ENCODE data around the gene RNF223. TPM values are rescaled to one million over a fixed set of nuclear protein-coding genes. Genes with fewer than 3 reads are reported as not detected.
A peak's percentile ranks its signal among the peaks of the same experiment; 100 is the strongest.

The RNF223 gene
- total RNA-seq, 1 donor from 2014 or later = not detected

GRCh38 chr1:1055841-1056736, 18.0 kb downstream of the RNF223 start:
- H3K4me3 Mint-ChIP-seq = peak overlapping the region; percentile 47
- TF ChIP-seq CTCF (IDR thresholded peaks at IDR 0.05) = no peak
- Histone ChIP-seq H4K20me1 (ENCODE audit: low read depth) (peaks cover 15% of the 10 kb centered on the region), H3K9me3 (ENCODE audit: low read depth) (no peaks in the 10 kb centered on the region), H3K4me2 (no peak overlapping the region), H2AFZ (replicated peaks) (no peak overlapping the region), H3K27me3 (peaks cover 44% of the 10 kb centered on the region), H3K9ac (no peak overlapping the region), H3F3A (ENCODE audit: low read depth) (peaks cover 6% of the 10 kb centered on the region), H3K4me3 (no peak overlapping the region), H3K27ac (no peak overlapping the region), H3K4me1 (peaks cover 13% of the 10 kb centered on the region), H3K79me2 (ENCODE audit: low read depth) (no peaks in the 10 kb centered on the region), H3K36me3 (no peaks in the 10 kb centered on the region)
- H3K27ac Mint-ChIP-seq = peak overlapping the region; percentile 57
- DNase-seq (ENCODE audit: low spot score) = no peak
- H3K9me3 Mint-ChIP-seq = no peaks in the 10 kb centered on the region
- H3K36me3 Mint-ChIP-seq = peaks cover 11% of the 10 kb centered on the region
- peaks cover 19% of the 10 kb centered on the region for H3K27me3 Mint-ChIP-seq (ENCODE audit: insufficient read depth, low read depth)
- peaks cover 16% of the 10 kb centered on the region for H3K4me1 Mint-ChIP-seq

- peaks cover 6% of the 10 kb centered on the region for H3F3A ChIP-seq (ENCODE audit: low read depth)
- no peak for TF ChIP-seq CTCF (IDR thresholded peaks at IDR 0.05)
- TF ChIP-seq EZH2phosphoT487 (IDR thresholded peaks at IDR 0.05) = no peak
- TF ChIP-seq EZH2 (IDR thresholded peaks at IDR 0.05) = no peak
- no peak for DNase-seq (ENCODE audit: low spot score)
- no peaks in the 10 kb centered on the region for H3K9me3 ChIP-seq (ENCODE audit: low read depth)
- Mint-ChIP-seq H3K9me3 (no peaks in the 10 kb centered on the region), H3K4me3 (no peak overlapping the region), H3K27ac (no peak overlapping the region), H3K36me3 (peaks cover 13% of the 10 kb centered on the region), H3K27me3 (ENCODE audit: insufficient read depth, low read depth) (peaks cover 14% of the 10 kb centered on the region), H3K4me1 (peaks cover 13% of the 10 kb centered on the region)
- H3K9ac ChIP-seq = no peak overlapping the region
- H2AFZ ChIP-seq (replicated peaks) = no peak overlapping the region
- peaks cover 13% of the 10 kb centered on the region for H3K4me1 ChIP-seq
- peaks cover 32% of the 10 kb centered on the region for H3K27me3 ChIP-seq
- H3K4me2 ChIP-seq = no peak overlapping the region
- no peak overlapping the region for H3K27ac ChIP-seq
- no peaks in the 10 kb centered on the region for H3K36me3 ChIP-seq
- no peaks in the 10 kb centered on the region for H3K79me2 ChIP-seq (ENCODE audit: low read depth)
- H4K20me1 ChIP-seq (ENCODE audit: low read depth) = peaks cover 7% of the 10 kb centered on the region
- H3K4me3 ChIP-seq = no peak overlapping the region
These were observed 19.1 kb downstream of the RNF223 start for GRCh38 chr1:1054971-1055370.

- no peak overlapping the region for H3K27ac Mint-ChIP-seq
- Histone ChIP-seq H3F3A (ENCODE audit: low read depth) (peaks cover 6% of the 10 kb centered on the region), H3K36me3 (no peaks in the 10 kb centered on the region), H3K79me2 (ENCODE audit: low read depth) (no peaks in the 10 kb centered on the region), H3K4me2 (no peak overlapping the region), H3K9me3 (ENCODE audit: low read depth) (no peaks in the 10 kb centered on the region), H3K4me3 (no peak overlapping the region), H3K27me3 (peaks cover 25% of the 10 kb centered on the region), H2AFZ (replicated peaks) (no peak overlapping the region), H3K4me1 (peaks cover 10% of the 10 kb centered on the region), H3K9ac (no peak overlapping the region), H3K27ac (no peak overlapping the region), H4K20me1 (ENCODE audit: low read depth) (peaks cover 6% of the 10 kb centered on the region)
- H3K36me3 Mint-ChIP-seq = peaks cover 13% of the 10 kb centered on the region
- H3K27me3 Mint-ChIP-seq (ENCODE audit: insufficient read depth, low read depth) = peaks cover 13% of the 10 kb centered on the region
- TF ChIP-seq EZH2phosphoT487 (IDR thresholded peaks at IDR 0.05) = no peak
- no peak for TF ChIP-seq EZH2 (IDR thresholded peaks at IDR 0.05)
- TF ChIP-seq CTCF (IDR thresholded peaks at IDR 0.05) = no peak
- peaks cover 13% of the 10 kb centered on the region for H3K4me1 Mint-ChIP-seq
- no peak overlapping the region for H3K4me3 Mint-ChIP-seq
- no peaks in the 10 kb centered on the region for H3K9me3 Mint-ChIP-seq
- DNase-seq (ENCODE audit: low spot score) = no peak
These were observed 19.9 kb downstream of the RNF223 start for GRCh38 chr1:1054099-1054700.

All from neural progenitor cell (in vitro differentiated cells).